AML-193 (cell line): Measurements from ENCODE around the gene TPCN1.

Experiments
- DNase-seq, 2 experiments: peaks; one replicate each; lab custom pipeline; 2025; lab: John Stamatoyannopoulos, UW

Gene TPCN1

DNA sequence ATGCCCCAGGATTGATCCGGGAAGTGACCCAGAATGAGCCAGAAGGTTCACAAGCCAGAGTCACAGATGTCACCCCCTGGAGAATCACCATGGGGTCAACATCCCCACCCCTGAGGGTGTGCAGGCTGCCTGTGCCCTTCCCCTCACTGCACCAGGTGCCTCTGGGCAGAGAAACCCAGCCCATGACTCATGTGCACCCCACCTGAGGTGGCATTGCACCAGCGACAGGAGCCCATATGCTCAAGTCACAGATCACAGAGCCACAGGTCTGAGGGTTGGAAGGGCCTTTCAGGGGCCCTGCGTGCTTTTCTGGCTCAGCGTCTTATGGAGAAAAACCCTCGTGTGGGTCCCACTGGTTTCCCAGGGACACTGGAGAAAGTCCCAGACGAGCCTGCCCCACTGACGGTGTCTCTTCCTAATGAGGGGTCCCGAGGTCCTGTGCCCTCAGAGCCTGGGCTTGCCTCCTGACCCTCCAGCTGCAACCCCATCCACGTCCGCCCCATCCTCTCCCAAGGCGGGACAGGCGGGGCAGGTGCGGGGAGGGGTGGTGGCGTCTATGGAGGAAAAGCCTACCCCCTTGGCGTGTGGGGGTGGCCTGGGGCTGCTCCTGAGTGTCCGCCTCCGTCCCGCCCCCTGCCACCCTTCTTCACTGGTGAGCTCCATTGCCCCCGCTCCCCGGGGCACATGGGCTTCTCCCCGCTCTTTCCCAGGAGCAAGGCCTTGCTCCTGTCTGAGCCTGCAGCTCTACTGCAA is 66.1 kb downstream of the TPCN1 start:
- DNase-seq: no peak

DNA sequence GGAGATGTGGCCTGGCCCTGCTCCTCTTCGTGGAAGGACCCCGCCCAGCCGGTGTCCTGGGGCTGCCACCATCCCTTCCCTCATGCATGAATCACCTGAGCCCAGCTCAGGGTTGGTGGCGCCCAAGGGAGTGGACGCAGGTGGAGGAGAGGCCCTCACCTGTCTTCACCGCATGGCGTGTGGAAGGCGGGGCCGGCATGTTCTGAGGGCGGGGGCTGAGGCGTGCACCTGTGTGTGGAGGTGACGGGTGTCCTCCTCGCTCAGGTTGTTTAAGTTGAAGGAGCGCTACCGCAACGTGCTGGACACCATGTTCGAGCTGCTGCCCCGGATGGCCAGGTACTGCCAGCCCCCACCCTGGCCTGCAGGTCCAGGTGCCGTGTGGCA is 66.6 kb downstream of the TPCN1 start:
- no peak for DNase-seq

GRCh38 chr12:113289361-113289760 is 68.1 kb downstream of the TPCN1 start:
- no peak for DNase-seq

- DNase-seq: no peak
Measured at GRCh38 chr12:113290506-113290905, 69.2 kb downstream of the TPCN1 start.

GRCh38 chr12:113291586-113291985 is 70.3 kb downstream of the TPCN1 start:
- no peak for DNase-seq

DNA sequence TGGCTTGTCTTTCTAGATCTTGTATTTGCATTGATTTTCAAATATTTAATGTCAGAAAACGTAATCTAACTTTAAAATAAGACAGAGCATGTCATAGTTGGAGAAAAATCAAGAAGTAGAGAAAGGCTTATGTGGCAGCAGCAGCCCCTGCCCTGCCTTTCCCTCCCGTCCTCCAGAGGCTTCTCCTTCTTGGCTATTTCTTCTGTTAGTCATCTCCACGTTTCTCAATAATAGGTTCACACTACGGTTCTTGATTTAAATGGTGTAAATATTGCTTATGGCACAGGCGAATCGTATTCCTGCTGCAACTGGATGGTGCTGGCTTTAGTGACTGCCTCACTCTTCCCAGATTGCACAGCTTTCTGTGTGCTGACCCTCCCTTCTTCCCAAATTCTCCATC is 70.8 kb downstream of the TPCN1 start:
- no peak for DNase-seq

- DNase-seq: no peak
Measured at GRCh38 chr12:113292547-113292946, 71.3 kb downstream of the TPCN1 start.

DNA sequence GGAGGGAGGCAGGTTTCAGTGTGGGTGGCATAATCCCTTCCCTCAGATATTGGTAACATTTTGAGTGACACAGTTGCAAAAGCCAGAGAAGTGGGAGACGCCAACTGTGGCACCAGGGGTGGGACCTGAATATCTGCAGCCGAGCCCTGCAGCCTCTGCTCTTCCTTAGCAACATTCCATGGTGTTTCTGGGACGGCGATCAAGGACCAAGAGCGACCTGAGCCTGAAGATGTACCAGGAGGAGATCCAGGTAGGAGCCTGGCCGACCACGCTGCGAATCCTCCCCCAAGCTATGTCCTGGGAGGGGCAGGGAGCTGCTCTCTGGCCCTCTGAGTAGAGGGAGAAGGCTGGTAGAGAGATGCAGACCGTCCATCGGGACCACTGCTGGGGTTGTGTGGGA is 71.8 kb downstream of the TPCN1 start:
- DNase-seq: no peak

- DNase-seq: no peak
Measured at GRCh38 chr12:113295886-113296556, 74.8 kb downstream of the TPCN1 start.

- DNase-seq: no peak
Measured at GRCh38 chr12:113296557-113297213, 75.4 kb downstream of the TPCN1 start.

DNA sequence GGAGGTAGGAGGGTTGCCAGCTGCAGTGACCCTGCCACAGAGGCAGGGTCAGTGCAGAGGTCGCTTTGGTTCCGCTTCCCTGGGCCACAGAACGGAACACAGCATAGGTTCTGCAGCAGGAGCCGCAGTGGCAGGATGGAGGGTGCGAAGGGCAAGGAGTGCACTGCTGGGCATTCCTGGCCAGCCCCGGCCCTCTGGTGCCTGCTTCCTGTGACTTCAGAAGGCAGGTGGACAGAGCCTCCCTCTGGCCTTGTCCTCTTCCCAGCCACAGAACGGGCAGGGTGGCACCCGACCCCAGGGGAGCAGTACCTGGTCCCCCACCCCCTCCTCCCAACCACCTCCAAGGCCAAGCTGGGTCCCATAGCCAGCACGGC is 75.9 kb downstream of the TPCN1 start:
- DNase-seq: no peak

- DNase-seq: no peak
Measured at GRCh38 chr12:113297621-113298471, 76.6 kb downstream of the TPCN1 start.

DNA sequence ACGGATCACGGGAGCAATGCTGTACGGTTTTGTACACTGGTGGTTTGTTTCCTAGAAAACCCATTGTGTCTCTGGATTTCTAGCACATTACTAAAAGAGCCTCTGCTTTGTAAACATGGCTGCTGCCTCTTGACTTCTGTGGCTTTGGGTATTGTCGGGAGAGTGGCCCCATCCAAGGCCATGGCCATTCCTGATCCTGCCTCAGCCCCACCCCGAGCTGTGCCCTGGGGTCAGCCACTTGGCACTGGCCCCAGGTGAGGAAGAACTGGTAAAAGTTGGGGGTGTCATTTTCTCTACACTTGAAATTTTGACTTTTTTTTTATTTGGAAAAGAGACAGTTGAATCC is 77.2 kb downstream of the TPCN1 start:
- DNase-seq: no peak

DNA sequence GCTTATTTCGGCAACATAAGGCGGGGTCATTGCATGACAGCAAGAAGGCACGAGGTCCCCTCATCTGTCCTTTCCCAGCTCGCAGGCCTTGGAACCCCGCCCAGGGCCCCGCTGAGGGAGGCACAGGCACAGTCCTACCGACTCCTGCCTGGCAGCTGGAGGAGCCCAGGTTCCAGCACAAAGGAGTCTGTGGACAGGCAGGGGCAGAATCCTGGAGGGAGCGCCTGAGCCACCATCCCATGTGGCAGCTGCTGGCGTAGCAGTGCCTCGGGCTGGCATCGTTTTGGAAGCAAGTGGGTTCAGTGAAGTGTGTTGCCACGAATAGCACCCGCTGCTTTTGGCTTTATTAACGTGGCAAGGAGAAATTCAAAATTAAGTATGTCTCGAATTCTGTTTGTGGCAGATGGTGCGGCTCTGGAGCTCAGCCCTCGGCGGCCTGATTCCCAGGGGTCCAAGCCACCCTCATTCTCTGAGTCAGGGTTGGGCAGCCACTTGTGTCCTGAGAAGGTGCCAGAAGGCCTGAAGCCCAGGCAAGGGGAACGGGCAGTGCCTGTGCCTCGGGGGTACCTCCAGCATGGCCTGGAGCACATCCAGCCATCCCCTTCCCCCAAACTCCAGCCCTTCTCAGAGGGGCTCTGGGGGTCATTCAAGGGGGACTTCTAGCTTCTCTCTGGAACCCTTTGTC is 77.7 kb downstream of the TPCN1 start:
- DNase-seq: no peak

DNA sequence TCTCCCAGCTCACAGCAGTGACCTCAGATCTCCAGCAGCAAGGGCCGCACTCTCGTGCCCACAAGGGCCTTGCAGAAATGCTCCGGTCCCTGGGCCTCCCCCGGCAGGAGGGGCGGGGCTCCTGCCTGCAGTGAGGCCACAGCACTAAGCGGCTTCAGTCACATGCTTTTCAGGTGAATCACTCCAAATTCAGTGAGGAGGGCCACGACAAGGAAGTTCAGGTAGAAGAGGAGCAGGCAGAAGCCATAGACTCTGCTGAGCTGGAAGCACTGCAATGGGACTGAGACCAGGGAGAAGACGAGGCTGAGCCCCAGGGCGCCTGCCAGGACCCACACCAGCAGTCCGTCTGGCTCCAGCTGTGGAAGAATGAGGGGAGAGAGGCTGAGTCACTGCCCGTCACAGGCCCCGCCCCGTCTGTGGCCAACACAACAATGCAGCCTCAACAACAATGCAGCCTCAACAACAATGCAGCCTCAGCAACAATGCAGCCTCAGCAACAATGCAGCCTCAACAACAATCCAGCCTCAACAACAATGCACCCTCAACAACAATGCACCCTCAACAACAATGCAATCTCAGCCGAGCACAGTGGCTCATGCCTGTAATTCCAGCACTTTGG is 78.5 kb downstream of the TPCN1 start:
- DNase-seq: no peak

DNA sequence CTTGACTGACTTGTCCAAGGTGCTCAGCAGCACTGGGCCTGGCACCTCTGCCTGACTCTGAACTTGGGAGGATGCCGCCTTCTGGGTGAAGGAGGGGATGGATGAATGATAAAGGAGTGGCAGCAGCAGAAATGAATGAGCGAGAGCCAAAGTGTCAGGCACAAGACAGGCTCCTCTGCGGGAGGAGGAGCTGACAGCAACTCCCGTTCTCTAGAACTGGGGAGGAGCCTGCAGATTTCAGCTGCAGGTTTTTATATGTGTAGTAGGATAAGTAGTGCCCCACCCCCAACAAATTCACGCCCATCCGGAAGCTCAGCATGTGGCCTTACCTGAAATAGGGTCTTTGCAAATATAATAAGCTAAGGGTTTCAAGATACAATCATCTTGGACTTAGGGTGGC is 80.5 kb downstream of the TPCN1 start:
- DNase-seq: no peak

GRCh38 chr12:113302466-113302865 is 81.2 kb downstream of the TPCN1 start:
- DNase-seq: no peak

DNA sequence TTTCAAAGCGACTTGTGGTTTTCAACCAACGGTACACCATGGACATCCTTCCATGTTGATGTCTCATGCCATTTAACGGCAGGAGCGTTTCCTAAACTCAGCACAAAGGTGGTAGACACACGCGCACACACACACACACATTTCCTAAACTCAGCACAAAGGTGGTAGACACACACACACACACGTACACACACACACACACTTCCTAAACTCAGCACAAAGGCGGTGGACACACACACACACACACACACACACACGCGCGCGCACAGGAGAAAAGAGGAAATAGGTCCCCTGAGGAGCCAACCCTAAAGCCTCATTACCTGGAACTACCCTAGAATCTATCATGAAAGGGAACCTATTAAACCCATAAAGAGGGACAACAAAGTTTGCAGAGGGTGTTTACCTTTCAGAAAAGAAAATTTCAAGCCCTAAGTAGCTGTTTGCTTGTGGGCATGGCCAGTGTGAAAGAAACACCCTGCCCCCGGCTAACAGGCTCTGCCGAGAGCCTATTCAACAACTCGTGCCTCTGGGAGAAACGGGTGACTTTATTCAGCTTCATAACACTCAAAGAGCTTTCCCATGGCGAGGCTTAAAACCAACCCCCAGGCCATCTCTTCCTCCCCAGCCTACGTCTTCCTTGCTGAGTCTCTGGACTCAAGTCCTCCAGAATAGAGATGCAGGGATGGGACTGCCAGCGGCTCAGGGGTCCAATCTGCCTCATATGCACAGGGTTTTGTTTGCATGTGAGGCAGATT is 81.8 kb downstream of the TPCN1 start:
- no peak for DNase-seq

DNA sequence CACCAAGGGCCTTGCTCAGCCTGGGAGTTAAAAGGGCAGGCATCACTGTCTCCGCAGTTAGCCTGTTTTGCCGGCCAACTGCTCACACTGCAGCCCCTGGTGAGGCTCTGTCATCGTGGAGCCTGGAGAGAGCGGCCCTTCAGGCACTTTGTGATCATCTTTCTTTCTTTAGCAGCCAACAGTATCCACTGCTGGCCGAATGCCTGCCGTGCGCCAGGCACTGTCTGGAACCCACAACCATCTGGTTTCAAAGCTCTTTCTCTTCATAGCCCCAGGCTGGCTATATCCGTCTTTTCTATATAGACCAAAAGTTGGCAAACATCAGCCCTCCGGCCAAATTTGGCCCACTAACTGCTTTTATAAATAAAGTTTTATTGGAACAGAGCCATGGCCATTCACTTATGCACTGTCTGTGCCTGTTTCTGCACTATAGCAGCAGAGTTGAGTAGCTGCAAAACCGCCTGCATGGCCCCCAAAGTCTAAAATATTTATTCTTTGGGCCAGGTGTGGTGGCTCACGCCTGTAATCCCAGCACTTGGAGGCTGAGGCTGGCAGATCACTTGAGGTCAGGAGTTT is 84.1 kb downstream of the TPCN1 start:
- DNase-seq: no peak

- no peak for DNase-seq
Measured at GRCh38 chr12:113306382-113306781, 85.1 kb downstream of the TPCN1 start.
